HG02943 (cell line): ENCODE results near the gene CASS4.

Source experiments
- ATAC-seq: cut with Tn5 transposase; IDR thresholded peaks from one replicate; pipeline ENCODE4 v1.9.1; 2021; ENCODE audit warnings: mild to moderate bottlenecking, low read depth, moderate library complexity; ENCODE audit not compliant: unreplicated experiment

The CASS4 gene

DNA sequence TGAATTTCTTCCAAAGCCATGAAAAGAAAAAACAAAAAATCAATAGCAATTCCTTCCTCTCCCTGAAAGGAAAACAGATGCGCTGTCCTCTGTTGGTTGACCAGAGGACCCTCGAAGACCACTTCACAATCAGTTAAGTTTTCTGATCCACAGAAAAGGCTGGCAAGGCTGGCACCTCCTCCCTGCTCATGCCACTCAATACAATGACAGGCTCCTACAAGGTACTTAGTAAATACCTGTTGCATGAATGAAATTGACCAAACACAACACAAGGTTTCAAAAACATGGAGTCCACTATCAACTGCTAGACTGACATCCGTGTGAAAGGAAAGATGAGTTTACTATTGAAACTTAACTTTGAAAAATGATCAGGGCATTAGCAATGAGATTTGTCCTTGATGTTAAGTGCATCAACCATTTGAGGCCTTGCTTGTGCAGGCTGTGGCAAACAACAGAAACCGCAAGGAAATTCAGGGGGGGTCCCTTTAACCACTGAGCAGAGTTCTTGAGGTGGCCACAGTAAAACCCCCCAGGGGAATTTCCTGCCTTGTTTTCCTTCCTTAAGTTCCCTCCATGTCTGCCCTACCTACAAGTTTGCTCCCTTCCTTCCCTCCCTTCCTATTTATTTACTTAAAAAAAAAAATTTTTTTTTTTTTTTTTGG is 28.4 kb downstream of the CASS4 start:
- no peak for ATAC-seq

DNA sequence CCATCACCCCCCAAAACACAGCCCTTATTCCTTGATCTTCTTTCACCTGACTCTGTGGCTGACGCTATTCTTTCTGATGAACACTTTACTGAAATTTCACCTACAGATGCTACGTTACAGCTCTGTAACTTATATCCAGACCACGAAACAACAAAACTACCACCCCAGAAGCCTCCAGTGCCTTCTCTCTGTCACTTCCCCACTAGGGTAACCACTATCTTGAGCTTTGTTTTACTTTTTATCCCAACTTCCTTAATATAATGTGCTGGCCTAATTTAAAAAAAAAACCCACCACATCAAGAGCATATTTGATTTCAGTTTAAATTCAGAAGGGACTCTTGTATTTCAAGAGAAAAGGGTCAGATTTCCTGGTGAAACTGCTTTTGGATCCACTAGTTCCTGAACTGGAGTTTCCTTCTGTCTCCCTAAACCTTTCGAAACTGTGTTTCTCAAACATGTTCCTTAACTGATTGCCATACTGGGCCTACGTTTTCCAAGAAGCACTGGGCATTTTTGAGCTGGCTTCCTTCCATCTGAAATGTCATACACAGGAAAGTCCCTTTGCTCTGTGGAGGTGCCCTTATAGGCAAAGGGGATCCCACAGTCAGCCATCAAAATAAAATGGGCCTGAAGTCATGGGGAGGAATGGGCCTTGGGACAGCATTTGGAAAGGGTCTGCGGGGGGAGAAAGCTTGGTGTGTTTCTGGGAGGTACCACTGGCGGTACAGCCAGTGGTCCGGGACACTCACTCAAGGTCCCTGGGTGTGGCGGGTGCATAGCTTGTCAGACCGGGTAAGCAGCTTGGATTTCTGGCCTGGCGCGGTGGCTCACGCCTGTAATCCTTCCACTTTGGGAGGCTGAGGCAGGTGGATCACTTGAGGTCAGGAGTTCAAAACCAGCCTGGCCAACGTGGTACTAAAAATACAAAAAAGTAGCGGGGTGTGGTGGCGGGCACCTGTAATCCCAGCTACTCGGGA is 30.6 kb downstream of the CASS4 start:
- ATAC-seq = no peak

DNA sequence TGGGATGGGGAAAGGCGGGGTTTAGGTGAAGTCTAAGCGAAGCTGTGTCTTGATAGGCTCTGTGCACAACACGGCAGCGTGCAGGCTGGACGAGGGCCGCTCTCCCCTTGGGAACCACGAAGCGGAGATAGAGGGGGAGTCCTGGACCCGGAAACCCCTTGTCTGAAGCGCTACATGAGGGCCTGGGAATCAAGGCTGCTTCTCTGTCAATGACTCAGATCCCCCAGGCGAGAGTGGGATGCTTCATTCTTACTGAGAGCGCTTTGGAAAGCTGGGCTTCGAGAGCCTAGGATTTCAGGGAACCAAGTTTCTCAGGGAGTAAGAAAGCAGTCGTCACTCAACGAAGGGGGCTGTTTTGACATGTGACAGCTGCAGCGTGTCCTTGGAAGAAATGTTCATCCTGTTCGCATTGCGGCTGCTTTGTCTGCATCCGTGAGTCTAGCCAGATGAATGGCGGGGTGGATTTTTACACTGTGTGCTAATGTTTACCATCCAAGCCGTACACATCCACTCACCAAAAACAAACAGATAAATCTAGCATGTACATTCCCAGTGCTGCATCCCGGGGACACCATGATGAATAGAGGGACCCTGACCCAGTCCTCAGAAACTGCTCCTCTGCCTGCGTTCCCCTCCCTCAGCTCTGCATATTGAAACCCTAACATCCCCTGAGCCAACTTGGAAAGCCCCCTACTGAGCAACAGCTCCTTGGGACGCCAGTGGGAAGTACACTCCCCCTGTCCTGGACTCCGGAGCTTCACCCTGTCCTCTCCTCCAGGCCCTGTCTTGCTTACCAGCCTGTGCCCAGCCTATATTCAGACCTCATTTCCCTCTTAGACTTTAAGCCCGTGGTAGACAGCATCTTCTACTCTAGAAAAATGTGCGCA is 31.8 kb downstream of the CASS4 start:
- ATAC-seq = no peak

DNA sequence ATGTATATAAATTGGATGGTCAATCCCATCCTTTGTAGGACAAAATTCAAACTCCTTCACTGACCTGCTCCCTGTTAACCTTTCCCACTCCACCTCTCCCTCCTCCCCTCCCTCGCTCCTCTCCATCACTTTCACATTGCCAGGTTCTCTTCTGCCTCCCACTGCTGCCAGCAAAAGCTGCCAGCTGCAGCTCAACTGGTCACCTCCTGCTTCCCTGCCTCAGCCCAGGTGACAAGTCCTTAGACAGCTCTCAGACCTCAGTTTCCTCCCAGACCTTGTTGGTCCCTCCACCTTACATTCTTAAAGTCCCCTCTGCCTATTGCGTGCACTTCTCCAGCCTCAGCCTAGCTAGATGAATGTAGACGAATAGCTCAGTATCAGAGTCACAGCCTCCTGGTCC is 33.1 kb downstream of the CASS4 start:
- ATAC-seq = no peak

DNA sequence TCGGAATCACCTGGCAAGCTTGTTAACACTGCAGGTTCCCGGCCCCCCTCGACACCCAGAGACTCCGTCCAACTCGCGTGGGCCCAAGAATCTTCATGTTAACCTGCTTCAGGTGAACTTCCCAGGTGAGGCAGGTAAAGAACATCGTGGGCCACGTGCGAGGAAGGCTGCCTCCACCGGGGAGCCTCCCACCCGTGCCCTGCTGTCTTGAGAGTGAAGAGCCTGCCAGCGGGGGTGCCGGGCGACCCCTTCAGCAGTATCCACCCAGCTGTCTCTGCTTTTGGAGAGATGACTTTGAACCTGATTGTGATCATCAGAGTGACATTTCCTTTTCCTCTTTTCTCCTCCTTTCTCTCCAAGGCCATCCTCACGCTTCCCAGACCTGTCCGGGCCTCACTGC is 33.5 kb downstream of the CASS4 start:
- no peak for ATAC-seq

DNA sequence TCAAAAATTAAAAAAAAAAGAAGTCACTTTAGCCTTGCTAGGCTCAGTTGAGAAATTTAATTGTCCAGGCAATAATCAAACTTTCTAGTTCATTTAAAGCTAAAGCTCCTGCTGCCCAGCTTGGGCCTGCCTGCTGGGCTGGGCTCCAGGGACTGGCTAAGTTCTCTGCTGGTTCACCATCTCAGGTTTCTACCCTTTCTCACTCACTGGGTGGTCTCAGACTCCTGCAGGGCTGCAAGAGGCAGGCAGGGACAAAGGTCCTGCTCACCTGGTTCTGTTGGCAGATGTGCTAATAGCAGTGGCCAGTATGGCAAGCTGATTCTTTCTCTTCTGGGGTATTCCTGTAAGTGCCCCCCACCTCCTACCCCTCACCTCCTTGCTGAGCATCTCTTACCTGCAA is 35.2 kb downstream of the CASS4 start:
- ATAC-seq = no peak

DNA sequence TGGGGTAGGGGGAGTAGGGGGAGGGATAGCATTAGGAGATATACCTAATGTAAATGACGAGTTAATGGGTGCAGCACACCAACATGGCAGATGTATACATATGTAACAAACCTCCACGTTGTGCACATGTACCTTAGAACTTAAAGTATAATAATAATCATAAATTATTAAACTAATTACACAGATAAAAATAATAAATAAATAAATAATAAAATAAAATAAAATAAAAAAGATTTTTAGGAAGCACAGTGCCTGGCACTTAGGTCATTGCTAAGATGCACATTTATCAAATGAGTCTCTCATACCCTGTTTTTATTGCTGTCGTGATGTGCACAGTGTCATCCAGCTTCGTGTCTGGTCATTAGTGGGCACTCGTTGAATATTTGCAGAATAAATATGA is 37.4 kb downstream of the CASS4 start:
- no peak for ATAC-seq

DNA sequence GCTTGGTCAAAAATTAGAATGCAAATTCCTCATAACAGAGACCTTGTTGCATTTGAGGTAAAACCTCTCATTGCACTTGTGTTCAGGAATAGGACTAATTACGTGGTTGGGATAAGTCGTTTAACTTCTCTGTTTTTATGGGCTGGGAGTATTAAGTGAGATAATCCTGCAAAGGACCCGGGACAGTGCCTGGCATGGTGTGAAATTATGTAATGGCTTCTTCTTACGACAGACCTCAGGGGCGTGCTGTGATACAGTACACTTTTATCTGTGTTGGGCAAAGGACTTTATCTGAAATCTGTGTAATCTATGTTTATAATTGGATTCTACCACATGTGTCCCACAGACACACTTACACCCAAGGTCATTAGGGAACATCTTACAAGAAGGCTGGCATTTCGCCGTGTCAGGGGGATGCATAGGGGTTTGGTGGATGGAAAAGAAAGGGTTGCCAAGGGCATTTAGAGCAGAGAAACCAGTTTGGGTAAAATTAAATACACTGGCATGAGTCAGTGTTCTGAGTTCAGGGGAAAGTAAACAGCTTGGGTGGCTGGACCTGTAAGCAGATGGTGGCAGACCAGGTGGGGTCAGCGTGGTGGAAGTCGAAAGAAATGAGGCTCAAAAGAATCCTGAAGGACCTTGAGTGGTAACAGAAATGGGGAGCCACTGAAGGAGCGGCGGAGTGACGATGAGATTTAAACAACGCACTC is 39.2 kb downstream of the CASS4 start:
- no peak for ATAC-seq

DNA sequence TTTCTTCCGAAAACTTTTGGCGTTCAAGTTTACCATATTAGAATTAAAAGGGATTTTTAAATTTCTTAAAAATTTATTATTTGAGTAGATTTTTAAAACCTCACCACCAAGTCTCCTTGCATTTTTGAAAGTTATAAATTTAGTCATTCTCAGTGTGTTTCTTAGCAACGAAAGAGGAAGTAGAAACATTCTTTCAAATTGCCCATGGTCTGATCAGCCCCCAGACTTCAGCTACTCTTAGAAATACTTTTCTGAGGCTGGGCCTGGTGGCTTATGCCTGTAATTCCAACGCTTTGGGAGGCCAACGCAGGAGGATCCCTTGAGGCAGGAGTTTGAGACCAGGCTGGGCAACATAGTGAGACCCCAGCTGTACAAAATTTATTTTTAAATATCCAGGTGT is 41.3 kb downstream of the CASS4 start:
- no peak for ATAC-seq

DNA sequence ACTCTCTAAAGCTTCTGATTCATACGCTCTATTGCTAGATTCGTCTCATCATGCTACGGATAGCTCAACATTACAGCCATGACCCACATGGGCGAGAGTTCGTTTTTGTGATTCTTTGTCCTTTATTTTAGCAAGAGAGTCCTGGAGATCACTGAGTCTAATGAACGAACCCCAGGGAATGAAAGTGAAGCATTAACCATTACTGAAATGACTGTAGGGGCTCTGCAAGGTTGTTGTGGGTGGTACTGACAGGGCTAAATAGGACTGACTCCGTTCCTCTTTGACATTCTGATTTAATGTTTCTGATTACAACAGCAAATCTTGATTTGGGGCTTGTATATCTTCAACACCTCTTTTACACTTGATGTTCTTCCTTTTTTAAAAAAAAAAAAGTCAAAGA is 42.7 kb downstream of the CASS4 start:
- no peak for ATAC-seq

DNA sequence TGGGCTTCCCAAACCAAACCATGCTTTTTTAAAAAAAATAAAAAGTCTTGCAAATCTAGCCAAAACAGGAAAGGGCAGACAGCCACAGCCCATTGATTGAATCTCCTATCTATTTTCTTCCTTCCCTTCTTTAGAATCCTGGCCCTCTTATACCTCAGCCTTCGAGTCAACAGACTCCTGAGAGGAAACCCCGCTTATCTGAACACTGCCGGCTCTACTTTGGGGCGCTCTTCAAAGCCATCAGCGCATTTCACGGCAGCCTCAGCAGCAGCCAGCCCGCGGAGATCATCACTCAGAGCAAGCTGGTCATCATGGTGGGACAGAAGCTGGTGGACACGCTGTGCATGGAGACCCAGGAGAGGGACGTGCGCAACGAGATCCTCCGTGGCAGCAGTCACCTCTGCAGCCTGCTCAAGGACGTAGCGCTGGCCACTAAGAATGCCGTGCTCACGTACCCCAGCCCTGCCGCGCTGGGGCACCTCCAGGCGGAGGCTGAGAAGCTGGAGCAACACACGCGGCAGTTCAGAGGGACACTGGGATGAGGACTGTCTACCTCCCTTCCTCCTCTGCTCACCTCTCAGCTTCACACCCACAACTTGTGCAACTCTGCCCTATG is 46.3 kb downstream of the CASS4 start:
- ATAC-seq = no peak

DNA sequence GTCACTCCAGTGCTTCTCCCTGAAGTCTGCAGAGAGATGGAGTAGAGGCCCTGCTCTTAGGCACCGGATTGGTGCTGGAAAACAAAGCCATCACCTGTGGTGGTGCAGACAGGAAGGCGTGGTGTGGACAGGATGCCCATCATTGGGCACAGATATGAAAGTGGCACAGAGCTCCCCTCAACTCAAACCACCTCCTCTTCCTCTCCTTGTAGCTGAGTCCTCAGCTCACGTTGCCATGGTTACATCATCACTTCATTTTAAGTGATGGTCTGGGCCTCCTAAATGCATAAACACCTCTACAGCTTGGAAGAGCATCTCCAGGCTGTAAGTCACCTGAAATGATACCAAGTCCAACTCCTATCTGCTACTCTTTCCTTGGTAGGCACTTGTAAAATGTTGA is 48.4 kb downstream of the CASS4 start:
- ATAC-seq = no peak

DNA sequence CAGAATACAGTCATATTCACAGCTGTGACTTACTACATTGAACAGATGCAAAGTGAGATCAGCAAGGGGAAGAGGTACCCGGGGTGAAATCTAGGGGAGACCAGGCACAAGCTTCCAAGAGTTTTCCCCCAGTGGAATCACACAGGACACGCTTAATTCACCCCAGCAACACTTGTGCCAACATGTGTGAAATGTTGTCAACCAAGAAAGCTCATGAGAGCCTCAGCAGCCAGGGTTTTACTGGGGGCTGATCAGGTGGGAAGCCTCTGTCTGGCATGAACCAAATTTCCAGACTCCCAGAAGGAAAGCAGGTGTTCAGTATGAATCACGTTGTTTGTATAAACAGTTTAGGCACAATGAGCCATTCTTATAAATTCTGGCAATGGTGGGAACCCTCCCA is 49.5 kb downstream of the CASS4 start:
- ATAC-seq = no peak

DNA sequence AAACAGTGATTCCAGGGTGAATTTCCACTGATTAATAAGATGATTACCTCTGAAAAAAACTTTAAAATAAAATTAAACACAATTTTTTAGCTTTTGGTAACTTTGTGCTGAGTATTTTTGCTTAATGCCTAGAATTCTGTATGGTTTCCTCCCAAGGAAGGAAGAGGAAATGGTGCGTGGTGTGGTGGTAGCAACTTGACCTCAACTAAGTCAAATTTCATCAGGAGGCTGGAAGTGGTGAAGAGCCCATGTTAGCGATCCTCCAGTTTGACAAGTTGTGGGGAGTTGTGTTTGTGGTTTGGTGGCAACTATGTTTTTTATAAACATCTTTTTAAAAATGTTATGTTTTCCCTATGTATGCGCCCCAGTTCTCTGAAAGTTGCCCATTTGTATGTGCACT is 51.4 kb downstream of the CASS4 start:
- no peak for ATAC-seq

DNA sequence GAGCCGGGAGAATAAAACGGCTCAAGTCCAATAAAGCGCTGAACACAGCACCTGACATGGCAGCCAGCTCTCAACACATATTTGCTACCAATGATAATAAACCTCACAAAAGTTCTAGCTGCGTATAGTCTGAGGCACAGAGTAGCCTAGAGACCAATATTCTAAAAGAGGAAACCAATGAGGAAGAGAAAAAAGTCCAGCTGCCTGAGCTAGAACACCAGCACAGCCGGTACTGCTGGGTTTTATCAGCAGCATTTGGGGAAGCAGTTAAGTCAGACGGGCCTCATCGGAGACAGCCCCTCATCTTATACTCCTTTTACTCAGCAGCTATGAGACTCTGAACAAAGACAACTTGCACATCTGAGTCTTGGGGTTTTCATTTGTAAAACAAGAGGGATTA is 53.9 kb downstream of the CASS4 start:
- no peak for ATAC-seq

DNA sequence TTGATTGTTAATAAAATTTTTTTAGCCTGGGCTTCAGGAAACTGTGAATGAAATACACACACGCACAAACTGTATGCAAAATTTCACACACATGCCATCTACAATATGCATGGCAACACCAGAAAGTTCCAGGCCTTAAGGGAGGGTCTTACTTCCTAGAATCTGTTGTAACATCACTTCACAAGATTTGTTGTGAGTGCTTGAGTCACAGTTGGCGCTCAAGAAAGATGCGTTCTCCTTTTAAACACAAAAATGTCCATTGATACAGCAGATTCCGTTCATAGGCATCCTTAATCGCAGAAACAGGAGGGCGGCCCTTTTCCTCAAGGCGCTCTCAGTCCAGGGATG is 55.9 kb downstream of the CASS4 start:
- ATAC-seq = no peak

DNA sequence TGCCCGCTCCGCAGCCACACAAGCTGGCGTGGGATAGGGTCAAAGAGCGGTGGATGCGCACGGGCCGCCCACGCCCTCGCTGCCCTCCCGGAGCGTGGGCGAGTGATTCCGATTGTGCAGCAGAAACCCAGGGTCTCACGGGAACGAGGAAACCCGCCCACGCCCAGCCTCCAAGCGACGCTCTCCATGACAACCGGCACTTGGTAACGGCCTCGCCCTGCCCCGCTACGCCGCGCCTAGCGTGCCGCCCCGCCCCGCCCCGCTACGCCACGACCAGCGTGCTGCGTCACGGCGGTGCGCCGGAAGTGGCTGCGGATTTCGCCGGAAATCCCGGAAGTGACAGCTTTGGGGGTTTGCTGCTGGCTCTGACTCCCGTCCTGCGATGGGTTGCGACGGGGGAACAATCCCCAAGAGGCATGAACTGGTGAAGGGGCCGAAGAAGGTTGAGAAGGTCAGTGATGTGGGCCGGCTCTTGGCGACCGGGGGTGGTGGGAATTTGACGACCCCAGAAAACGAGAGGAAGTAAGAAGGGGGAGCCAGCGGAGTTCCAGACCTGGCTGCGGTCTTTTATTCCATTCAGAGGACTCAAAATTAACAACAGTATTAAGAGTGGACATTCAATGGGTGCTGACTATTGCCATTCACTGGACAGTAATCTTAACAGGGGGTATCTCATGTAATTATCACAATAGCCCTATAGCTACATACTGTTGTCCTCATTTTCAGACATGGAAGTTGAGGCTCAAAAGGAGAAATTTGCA is 56.4 kb downstream of the CASS4 start, which contains the start of gene RTF2:
TSS of gene RTF2 (plus strand) at position 312 of the 761 bp plus-strand sequence. CDS start at position 383, 71 bp downstream.
- peak; percentile 94 for ATAC-seq

DNA sequence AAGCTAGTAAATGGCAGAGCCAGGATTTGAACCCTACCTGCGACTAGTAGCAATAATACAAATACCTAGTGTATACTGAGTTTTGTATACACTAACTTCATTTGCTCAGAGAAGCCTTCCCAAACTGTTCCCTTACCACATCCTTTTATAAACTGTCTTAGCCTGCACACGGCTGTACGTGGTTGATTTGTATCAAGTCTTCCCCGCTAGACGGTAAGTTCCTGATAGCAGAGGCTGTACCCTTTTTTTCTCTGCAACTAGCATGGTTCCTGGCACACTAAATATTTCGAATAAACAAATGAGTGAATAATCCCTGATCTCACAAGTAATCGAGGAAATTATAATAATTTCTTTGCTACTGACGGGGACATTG is 57.0 kb downstream of the CASS4 start:
- ATAC-seq = no peak

DNA sequence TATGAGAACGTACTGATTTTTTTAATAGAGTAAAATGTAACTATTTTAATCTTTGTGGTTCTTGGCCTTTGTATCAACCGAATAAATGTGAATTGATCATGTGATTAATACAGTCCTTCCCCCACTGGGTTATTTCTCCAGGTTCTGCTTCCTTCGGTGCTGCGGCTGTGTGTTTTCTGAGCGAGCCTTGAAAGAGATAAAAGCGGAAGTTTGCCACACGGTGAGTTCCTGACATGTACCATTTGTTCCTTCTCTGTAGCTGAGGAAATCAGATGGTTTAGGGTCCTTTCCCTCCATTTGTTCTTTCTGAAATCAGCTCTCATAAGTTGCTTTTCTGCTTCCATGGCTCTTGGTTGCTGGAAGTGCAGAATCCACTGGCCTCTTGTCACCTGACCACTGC is 71.9 kb downstream of the CASS4 start:
- ATAC-seq = no peak
